ENCODE results near the gene SLBP.

The SLBP gene

DNA sequence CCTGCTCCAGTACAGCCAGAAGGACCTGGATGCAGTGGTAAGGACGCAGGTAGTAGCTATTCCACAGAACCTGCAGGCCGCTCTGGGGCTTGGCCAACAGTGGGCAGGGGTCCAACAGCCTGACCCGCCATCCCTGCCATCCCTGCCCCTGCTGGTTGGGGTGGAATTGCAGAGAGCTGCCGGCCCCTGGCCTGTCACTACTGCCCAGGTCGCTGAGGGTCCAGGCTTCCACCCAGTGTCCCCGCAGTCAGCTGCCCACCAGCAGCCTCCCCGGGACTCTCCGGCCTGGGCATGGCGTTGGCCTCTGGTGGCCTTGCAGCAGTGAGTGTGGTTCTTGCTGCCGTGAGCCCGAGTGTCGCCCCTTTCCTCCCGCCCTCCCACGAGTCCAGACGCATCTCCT is 25.5 kb upstream of the SLBP start:
- Histone ChIP-seq H3K79me2 (no peaks in the 10 kb centered on the region), H3K4me3 (ENCODE audit: low read depth, low read length) (no peak overlapping the region), H3K4me1 (no peaks in the 10 kb centered on the region), H2AFZ (no peak overlapping the region), H3K27ac (no peak overlapping the region), H3K27me3 (ENCODE audit: control insufficient read depth, insufficient read depth, low read length) (no peaks in the 10 kb centered on the region), H3K9me3 (ENCODE audit: control insufficient read depth, low read length) (no peaks in the 10 kb centered on the region), H3K36me3 (ENCODE audit: control insufficient read depth, insufficient read depth, low read length) (no peaks in the 10 kb centered on the region), H3K4me2 (ENCODE audit: low read length) (no peak overlapping the region), H3K9ac (no peak overlapping the region)
- TF ChIP-seq, protein P1, sequence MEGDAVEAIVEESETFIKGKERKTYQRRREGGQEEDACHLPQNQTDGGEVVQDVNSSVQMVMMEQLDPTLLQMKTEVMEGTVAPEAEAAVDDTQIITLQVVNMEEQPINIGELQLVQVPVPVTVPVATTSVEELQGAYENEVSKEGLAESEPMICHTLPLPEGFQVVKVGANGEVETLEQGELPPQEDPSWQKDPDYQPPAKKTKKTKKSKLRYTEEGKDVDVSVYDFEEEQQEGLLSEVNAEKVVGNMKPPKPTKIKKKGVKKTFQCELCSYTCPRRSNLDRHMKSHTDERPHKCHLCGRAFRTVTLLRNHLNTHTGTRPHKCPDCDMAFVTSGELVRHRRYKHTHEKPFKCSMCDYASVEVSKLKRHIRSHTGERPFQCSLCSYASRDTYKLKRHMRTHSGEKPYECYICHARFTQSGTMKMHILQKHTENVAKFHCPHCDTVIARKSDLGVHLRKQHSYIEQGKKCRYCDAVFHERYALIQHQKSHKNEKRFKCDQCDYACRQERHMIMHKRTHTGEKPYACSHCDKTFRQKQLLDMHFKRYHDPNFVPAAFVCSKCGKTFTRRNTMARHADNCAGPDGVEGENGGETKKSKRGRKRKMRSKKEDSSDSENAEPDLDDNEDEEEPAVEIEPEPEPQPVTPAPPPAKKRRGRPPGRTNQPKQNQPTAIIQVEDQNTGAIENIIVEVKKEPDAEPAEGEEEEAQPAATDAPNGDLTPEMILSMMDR (IDR thresholded peaks at IDR 0.05): no peak

GRCh38 chr4:1736812-1737211 is 24.7 kb upstream of the SLBP start:
- Histone ChIP-seq H3K4me3 (ENCODE audit: low read depth, low read length) (no peak overlapping the region), H3K9me3 (ENCODE audit: control insufficient read depth, low read length) (no peaks in the 10 kb centered on the region), H3K27ac (no peak overlapping the region), H3K9ac (no peak overlapping the region), H3K27me3 (ENCODE audit: control insufficient read depth, insufficient read depth, low read length) (no peaks in the 10 kb centered on the region), H3K4me1 (no peaks in the 10 kb centered on the region), H2AFZ (no peak overlapping the region), H3K79me2 (no peaks in the 10 kb centered on the region), H3K4me2 (ENCODE audit: low read length) (no peak overlapping the region), H3K36me3 (ENCODE audit: control insufficient read depth, insufficient read depth, low read length) (no peaks in the 10 kb centered on the region)
- TF ChIP-seq, protein P1 (IDR thresholded peaks at IDR 0.05): no peak

- no peak overlapping the region for H2AFZ ChIP-seq
- H3K27me3 ChIP-seq (ENCODE audit: control insufficient read depth, insufficient read depth, low read length): no peaks in the 10 kb centered on the region
- no peak overlapping the region for H3K4me3 ChIP-seq (ENCODE audit: low read depth, low read length)
- no peaks in the 10 kb centered on the region for H3K9me3 ChIP-seq (ENCODE audit: control insufficient read depth, low read length)
- no peaks in the 10 kb centered on the region for H3K4me1 ChIP-seq
- H3K4me2 ChIP-seq (ENCODE audit: low read length): no peak overlapping the region
- TF ChIP-seq, protein P1 (IDR thresholded peaks at IDR 0.05): no peak
- H3K27ac ChIP-seq: no peak overlapping the region
- no peaks in the 10 kb centered on the region for H3K36me3 ChIP-seq (ENCODE audit: control insufficient read depth, insufficient read depth, low read length)
- no peaks in the 10 kb centered on the region for H3K79me2 ChIP-seq
- H3K9ac ChIP-seq: no peak overlapping the region
Observed at GRCh38 chr4:1735215-1735614, 23.1 kb upstream of the SLBP start.

- no peak overlapping the region for H2AFZ ChIP-seq
- TF ChIP-seq, protein P1 (IDR thresholded peaks at IDR 0.05): no peak
- no peak overlapping the region for H3K9ac ChIP-seq
- H3K9me3 ChIP-seq (ENCODE audit: control insufficient read depth, low read length): no peaks in the 10 kb centered on the region
- H3K27me3 ChIP-seq (ENCODE audit: control insufficient read depth, insufficient read depth, low read length): no peaks in the 10 kb centered on the region
- H3K27ac ChIP-seq: no peak overlapping the region
- peaks cover 2% of the 10 kb centered on the region for H3K79me2 ChIP-seq
- H3K36me3 ChIP-seq (ENCODE audit: control insufficient read depth, insufficient read depth, low read length): no peaks in the 10 kb centered on the region
- H3K4me1 ChIP-seq: no peaks in the 10 kb centered on the region
- no peak overlapping the region for H3K4me2 ChIP-seq (ENCODE audit: low read length)
- H3K4me3 ChIP-seq (ENCODE audit: low read depth, low read length): no peak overlapping the region
Observed at GRCh38 chr4:1732911-1733310, 20.8 kb upstream of the SLBP start.

- no peak overlapping the region for H3K4me2 ChIP-seq (ENCODE audit: low read length)
- no peaks in the 10 kb centered on the region for H3K36me3 ChIP-seq (ENCODE audit: control insufficient read depth, insufficient read depth, low read length)
- TF ChIP-seq, protein P1 (IDR thresholded peaks at IDR 0.05): no peak
- H3K9ac ChIP-seq: no peak overlapping the region
- H2AFZ ChIP-seq: no peak overlapping the region
- H3K9me3 ChIP-seq (ENCODE audit: control insufficient read depth, low read length): no peaks in the 10 kb centered on the region
- no peaks in the 10 kb centered on the region for H3K27me3 ChIP-seq (ENCODE audit: control insufficient read depth, insufficient read depth, low read length)
- H3K27ac ChIP-seq: no peak overlapping the region
- H3K4me1 ChIP-seq: peaks cover 2% of the 10 kb centered on the region
- H3K4me3 ChIP-seq (ENCODE audit: low read depth, low read length): no peak overlapping the region
- peaks cover 2% of the 10 kb centered on the region for H3K79me2 ChIP-seq
Observed at GRCh38 chr4:1731180-1731579, 19.1 kb upstream of the SLBP start.
